HL-60 (cell line): ENCODE data around the gene KCTD16.

Source experiments
- CTCF ChIP-seq: IDR thresholded peaks from one replicate; pipeline ENCODE4 v1.5.1; 2011; ENCODE audit warnings: low read length, control low read depth, inconsistent platforms; ENCODE audit not compliant: insufficient read depth
- GABPA ChIP-seq: IDR thresholded peaks from 2 replicates; pipeline ENCODE4 v1.6.1; 2012; ENCODE audit warnings: low read depth
- POLR2AphosphoS5 ChIP-seq: IDR thresholded peaks from 2 replicates; pipeline ENCODE4 v1.6.1; 2012; ENCODE audit warnings: low read depth

DNA sequence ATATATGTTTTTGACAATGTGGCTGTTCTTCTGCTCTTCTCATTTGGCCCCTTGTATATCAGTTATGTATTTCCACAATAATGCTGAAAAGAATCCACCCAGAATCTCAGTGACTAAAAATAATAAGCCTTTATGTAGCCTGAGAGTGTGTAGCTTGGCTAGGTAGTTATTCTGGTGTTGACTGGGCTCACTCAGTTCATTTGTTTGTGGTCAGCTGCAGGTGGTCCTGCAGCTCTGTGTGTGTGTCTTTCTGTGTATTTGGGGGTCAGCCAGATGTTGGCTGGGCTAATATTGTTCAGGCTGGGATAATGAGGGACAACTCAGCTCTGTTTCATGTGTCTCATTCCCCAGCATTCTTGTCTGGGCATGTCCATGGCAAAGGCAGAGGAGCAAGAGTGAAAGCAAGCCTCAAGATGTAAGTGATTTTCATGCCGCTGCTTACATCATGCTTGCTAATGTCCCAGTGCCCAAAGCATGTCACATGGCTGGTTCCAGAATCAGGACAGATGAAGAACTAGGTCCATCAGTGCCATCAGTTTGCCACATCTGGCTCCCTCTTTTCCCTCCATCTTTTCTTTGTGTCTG is 162.8 kb downstream of the KCTD16 start:
- TF ChIP-seq CTCF (no peak), GABPA (no peak), POLR2AphosphoS5 (no peak)
